NCI-H82 treated with DMSO at 0.1 percent for 48 hours (cell line): Measurements from ENCODE around the gene CACNA1B.
"Not testable (repeated sequence)": the region's sequence is repeated elsewhere in the genome, so short reads cannot be mapped to it uniquely, and the experiment has no call there.

ENCODE experiments used
- DNase-seq: peaks from one replicate; lab custom pipeline; 2025; ENCODE audit not compliant: unreplicated experiment; lab: John Stamatoyannopoulos, UW

Gene CACNA1B

GRCh38 chr9:138094028-138094427 lies 216.4 kb downstream of the CACNA1B start:
- no peak for DNase-seq

- DNase-seq, result no peak
Measured at GRCh38 chr9:138095813-138096518, 218.4 kb downstream of the CACNA1B start.

- no peak for DNase-seq
Measured at GRCh38 chr9:138096519-138096845, 218.9 kb downstream of the CACNA1B start.

GRCh38 chr9:138097501-138097991 lies 220.0 kb downstream of the CACNA1B start:
- no peak for DNase-seq

GRCh38 chr9:138098116-138098907 lies 220.7 kb downstream of the CACNA1B start:
- no peak for DNase-seq

GRCh38 chr9:138098908-138099791 lies 221.6 kb downstream of the CACNA1B start:
- DNase-seq, result no peak

GRCh38 chr9:138099803-138100598 lies 222.4 kb downstream of the CACNA1B start:
- no peak for DNase-seq

GRCh38 chr9:138100711-138101350 lies 223.2 kb downstream of the CACNA1B start:
- no peak for DNase-seq

- no peak for DNase-seq
Measured at GRCh38 chr9:138101444-138102234, 224.1 kb downstream of the CACNA1B start.

- no peak for DNase-seq
Measured at GRCh38 chr9:138102246-138103051, 224.9 kb downstream of the CACNA1B start.

- no peak for DNase-seq
Measured at GRCh38 chr9:138103111-138103848, 225.7 kb downstream of the CACNA1B start.

GRCh38 chr9:138103849-138104206 lies 226.2 kb downstream of the CACNA1B start:
- no peak for DNase-seq

GRCh38 chr9:138104251-138105122 lies 226.9 kb downstream of the CACNA1B start:
- DNase-seq, result no peak

GRCh38 chr9:138105123-138105415 lies 227.5 kb downstream of the CACNA1B start:
- no peak for DNase-seq

- no peak for DNase-seq
Measured at GRCh38 chr9:138105561-138106505, 228.3 kb downstream of the CACNA1B start.

- not testable (repeated sequence) for DNase-seq
Measured at GRCh38 chr9:138107039-138107438, 229.5 kb downstream of the CACNA1B start.
